HG03520 (cell line): Measurements from ENCODE around the gene TEC.

Source experiments
- ATAC-seq: cut with Tn5 transposase; IDR thresholded peaks from one replicate; pipeline ENCODE4 v1.9.1; 2021; ENCODE audit warnings: mild to moderate bottlenecking, moderate library complexity; ENCODE audit not compliant: unreplicated experiment

The TEC gene

DNA sequence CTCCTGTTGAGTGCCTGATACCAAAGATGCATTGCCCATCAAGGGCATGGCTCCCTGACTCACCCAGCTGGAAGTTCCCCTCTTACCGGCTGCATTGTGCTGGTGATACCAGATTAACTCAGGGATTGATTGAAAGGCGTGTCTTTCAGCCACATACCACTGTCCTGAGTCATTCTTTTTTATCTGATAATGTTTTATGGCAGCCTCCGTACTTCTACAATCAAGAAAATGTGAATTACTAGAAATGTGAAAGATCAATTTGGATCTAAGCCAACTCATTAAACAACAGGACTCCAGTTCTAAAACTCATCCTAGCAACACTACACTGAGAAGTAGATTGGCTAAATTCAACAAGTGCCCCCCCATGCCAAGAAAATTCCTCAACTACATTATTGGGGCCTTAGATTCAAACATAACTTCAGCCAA lies 175.6 kb downstream of the TEC start:
- ATAC-seq, result no peak

DNA sequence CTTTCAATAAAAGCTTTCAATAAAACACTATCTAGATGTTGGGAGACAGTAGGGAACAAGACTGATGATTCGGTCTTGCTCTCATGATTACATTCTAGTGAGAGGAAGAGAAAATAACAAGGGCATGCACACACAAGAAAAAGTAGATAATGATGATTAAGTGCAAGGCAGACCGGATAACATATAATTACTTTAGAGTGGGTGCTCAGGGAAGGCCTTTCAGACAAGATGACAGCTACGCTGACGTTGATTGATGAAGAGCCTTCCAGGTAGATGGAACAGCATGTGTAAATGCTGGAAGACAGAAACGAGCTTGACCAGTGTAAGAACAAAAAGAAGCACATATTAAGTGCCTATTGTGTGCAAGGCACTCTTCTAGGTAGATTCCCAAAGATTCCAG lies 179.0 kb downstream of the TEC start:
- no peak for ATAC-seq

DNA sequence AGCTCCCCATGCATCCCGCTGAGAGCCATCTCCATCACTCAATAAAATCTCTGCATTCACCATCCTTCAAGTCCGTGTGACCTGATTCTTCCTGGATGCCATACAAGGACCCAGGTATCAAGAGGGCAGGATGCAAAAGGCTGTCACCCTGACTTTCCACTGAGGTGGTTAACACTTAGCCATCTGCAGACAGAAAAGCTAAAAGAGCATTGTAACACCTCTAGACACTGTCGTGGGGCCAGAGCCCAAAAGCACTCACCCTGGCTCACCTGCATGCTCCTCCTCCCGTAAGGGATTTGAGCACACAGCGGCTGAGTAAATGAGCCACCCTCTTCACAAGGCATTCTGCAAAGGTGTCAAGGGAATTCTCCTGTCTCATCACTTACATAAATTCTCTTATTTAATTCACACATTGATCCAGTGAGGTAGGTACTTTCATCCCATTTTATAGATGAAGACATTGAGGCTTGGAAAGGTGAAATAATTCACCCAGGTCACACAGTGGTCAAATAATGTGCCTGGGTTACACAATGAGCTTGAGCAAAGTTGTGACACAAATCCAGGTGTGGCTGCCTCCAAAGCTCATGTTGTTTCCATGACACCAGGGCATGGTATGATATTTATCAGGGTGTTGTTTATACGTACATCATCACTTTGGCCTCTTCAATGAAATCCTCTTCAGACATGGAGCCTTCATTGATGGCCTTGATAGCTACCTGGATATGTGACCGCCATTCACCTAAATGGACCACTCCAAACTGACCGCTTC lies 183.6 kb downstream of the TEC start:
- ATAC-seq, result no peak
